ENCODE results near the gene AGBL1.
A peak's percentile ranks its signal among the peaks of the same experiment; 100 is the strongest.

AGBL1 gene

DNA sequence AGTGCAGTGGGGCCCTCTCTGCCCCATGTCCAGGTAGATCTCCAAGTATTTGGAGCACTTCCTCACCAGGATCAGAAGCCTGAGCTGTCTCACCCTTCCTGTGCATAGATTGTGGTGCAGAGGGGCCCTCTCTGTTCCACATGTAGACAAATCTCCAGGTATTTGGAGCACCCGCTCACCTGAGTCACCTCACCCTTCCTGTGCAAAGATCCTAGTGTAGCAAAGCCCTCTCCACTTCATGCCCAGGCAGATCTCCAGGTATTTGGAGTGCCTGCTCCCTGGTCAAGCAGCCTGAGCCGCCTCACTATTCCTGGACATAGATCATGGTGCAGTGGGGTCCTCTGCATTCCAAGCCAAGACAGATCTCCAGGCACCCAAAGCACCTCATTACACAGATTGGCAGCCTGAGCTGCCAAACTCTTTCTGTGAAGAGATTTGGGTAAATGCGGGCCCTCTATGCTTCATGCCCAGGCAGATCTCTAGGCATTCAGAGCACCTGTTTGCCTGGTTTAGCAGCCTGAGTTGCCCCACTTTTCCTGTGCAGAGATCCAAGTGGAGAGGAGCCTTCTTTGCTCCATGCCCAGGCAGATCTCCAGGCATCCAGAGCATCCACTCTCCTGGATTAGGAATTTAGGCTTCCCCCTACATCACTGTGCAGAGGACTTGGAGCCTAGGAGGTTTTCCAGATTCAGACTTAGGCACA is 249.8 kb downstream of the AGBL1 start:
- DNase-seq = no peak

DNA sequence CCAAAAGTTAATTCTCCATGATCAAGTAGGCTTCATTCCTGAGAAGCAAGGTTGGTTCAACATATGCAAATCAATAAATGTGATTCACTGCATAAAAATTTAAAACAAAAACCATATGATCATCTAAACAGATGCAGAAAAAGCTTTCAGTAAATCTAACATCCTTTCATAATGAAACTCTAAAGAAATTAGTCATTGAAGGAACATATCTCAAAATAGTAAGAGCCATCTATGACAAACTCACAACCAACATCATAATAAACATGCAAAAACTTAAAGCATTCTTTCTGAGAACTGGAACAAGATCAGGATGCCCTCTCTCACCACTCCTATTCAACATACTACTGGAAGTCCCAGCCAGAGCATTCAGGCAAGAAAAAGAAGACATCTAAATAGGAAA is 254.1 kb downstream of the AGBL1 start:
- DNase-seq = no peak

DNA sequence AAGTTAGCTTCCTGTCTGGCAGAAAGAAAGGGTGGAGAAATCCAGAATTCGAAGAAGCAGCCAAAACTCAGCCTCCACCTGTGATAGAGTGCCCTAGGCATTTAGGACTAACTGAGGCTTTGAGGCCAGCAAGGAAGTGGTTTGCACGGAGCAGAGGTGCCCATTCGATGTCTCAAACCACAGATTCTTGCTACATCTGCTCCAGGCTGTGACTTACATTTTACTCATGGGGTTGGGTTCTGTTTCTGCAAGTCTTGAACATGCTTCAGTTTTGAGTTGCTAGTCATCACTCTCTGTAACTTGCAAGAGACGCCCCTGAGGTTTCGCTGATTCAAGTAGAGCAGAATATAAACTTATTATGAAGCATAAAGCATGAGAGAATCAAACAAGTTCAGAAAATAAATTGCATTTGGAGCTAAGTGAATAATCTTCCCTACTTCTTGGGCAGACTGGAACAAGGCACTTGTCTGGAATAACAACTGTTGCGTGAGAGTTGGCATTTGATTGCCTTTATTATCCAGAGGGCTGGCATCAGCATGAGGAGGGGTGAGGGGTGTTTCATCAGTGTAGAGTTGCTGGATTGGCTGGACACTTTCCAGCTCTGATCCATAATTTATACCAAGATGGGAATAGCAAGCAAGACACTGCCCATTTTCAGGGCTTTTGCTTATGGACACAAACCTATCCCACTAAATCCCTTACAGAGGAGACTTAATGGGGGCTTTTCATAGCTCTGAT is 256.5 kb downstream of the AGBL1 start:
- peak; percentile 4 for DNase-seq

DNA sequence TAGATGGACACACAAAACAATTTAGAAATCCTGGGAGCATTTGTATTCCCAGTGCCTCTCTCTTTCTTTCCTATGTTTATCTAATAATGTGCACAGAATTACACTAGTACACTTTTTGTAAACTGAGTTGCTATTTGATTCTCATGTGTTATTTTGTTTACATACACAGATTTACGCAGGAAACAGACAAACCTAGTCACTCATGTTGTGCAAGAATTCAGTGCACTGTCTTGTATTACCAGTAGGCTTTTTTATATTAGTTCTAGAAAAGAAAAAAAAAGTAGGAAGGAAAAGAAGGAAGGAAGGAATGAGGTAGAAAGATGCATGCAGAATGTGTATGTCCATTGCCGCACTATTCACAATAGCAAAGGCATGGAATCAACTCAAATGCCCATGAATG is 257.4 kb downstream of the AGBL1 start:
- no peak for DNase-seq

DNA sequence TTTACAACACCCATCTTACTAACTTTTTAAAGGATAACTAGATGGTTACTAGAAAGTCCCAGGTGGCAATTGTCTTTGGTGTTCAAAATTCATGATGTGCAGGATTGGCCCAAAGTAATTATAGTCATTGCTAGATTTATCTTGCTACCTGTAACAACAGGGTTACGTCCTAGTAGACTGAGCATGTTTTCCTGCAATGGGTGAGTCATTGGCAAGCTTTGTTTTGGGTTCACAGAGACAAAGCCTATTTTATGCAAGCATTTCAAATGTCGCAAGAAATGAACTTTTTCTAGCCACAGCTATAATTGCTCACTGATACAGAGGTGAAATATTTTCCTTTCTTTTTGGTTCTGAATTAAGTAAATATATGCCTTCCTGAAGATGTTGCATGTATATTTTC is 267.6 kb downstream of the AGBL1 start:
- DNase-seq = no peak

DNA sequence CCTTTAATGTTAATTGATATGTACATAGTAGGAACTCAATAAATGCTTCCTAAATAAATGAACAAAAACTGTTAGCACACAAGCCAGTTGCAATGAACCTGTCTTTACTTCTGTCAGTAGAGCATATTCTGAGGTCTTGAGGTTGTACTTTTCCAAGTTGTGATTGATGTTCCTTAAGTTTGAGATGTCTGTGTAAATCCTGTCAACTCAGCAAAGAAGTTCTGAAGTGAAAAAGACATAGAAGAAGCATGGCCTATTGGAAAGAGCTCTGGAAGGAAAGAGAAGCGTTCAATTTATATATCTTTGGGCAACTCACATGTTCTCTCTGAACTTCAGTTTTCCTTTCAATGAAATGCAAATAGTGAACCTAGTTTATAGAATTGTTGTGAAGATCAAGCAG is 269.9 kb downstream of the AGBL1 start:
- no peak for DNase-seq

DNA sequence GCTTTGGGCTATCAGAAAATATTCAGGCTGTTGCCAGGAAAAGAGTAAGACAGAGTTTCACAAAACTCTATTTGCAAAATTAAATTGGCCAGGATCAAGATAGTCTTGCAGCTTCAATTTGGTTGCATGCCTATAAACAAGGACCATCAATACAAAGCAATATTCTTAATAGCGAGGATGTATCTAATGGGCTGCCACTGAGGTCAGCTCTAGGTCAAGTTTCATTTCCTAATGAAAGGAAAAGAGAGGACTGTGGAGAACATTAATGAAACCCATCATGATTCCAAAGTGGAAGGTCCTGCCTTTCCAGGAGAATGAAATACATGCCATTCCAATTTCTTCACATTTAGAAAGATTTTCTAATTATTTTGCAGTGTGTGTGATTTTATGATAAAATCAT is 273.5 kb downstream of the AGBL1 start:
- DNase-seq = no peak

DNA sequence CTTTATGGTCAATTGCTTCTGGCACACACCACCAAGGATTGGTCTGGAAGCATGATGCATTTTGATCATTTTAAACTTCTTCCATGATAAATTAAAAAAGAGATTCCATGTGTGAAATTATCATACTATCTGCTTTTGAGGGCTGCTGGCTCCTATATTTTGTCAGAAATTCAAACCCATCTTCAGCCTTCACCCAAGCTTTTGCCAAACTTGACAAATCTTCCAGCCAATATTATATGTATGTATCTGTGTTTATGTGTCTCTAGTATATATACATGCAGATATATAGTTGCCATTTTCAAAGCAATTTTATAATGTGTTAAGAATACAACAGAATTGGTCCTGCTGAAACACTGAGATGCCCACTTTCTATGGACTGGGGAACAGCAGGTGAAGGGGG is 275.7 kb downstream of the AGBL1 start:
- no peak for DNase-seq

DNA sequence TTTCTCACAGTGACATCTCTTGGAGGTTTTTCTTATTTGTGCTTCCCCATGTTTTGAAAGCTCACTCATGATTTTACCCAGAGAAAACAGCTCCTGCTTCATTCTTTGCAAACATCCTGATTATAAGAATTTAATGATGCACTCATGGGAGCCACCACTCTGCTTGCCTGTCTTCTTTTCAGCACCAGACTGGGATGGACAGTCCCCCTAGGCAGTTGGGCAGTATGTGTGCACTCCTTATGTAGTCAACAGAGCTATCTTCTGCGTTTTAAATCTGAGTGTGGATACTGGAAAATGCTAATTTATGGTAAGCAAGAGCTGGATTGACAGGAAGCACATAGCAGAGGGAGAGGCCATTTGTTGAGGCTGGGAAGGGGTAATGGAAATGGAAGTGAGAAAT is 276.1 kb downstream of the AGBL1 start:
- no peak for DNase-seq

DNA sequence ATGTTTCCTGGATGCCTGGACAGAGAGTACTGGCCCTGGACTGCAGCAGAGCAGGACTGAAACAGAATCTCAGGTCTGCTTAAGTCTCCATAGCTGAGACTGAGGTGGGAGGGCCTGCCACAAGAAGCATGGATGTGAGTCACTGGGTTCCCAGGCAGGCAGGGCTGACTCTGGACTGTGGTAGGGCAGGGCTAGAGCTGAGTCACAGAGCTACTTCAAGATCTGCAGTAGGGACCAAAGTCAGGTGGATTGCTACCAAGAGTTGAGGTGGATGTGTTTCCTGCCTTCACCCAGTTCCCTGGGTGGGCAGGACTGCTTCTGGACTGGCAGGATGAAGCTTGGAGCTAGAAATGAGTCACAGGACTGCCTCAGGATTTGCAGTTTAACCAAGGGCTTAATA is 282.9 kb downstream of the AGBL1 start:
- peak; percentile 11 for DNase-seq

DNA sequence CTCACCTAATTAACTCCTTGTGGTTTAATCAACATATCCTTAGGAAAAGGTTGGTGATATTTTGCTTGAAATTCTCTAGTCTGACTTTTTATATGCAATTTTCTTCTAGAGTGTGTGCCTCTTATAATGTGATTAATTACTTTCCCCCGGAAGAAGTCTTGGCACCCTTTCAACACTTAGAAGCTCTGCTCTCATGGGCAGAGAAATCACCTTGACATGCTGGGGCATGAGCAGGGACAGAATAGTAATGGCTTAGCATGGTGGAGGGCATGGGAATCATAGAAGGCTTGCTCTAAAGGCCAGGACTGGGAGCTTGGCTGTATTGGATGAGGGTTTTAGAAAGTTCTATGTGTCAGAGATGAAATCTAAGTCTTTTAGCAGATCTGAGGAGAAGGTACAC is 293.5 kb downstream of the AGBL1 start:
- no peak for DNase-seq

DNA sequence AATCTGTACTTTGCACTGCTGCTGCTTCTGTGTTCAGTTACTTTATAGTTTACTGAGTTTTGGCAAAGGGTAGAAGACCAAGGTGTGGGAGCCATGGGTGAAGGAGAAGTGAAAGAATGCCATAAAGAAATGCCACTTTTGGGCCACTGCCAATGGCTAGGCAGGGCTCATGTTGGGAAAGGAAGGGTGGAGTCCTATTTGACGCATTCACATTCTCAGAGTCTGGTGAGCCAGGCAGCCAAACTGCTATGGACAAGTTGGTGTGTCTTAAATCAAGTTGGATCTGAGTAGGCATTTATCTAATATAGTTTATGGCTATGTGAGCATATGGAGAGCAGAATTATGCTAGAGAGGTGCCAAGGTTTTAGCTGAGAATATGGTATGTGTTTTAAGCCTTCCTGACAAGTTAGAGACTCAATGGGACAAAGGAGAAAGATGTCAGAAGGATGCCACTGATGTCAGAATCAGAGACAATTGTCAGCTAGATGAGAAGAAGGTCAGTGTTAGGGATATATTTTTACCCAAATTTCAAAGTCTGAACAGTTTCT is 296.1 kb downstream of the AGBL1 start:
- no peak for DNase-seq

DNA sequence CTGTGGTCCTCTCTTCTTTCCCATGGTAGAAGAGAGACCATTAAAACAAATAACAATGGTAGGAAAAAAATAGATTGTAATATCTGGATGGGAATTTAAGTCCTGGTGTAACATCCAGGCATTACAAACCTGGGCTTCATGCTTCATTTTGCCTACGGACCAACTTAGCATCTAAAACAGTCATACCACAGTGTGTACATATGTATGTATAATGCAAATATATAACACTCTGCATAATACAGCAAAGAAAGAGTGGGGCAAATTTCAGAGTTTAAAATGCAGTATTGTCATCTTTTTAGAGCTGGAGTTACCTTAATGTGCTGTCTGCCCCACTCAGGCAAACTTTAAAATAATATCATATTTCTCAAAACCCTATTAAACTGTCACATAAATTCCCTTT is 298.2 kb downstream of the AGBL1 start:
- DNase-seq = no peak

DNA sequence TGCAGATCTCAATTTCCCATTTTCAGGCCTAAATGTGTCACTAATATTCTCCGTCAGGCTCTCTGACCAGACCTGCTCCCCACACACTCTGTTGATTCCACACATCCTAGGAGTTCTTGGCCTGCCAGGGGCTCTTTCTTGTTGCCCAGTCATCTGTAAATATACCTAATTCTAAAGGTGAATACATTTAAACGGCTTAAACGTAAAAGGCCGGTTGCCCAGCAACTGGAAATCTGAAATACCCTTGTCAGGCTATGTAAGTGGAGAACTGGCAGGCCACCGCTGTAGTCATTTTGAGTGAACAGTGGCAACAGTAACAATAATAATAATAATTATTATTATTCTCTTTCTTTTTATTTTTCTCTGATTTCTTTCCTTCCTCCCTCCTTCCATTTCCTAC is 302.7 kb downstream of the AGBL1 start:
- no peak for DNase-seq

DNA sequence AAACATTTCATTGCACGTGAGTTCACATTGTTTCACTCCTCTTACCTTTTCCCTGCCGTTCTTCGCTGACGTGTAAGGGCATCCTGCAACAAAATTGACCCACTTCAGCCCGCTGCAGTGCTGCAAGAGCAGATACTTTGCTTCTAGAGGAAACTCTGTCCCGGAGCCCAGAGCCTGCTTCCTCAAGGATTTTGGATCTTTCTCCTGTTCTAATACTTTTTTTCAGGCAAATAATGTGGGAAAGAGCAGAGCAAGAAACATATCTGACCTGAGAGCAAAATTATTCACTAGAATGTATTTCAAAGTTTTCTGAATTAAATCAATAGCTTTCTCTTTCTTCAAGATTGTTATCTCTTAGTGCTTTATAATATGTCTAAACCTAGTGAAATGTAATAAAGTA is 303.9 kb downstream of the AGBL1 start:
- no peak for DNase-seq

DNA sequence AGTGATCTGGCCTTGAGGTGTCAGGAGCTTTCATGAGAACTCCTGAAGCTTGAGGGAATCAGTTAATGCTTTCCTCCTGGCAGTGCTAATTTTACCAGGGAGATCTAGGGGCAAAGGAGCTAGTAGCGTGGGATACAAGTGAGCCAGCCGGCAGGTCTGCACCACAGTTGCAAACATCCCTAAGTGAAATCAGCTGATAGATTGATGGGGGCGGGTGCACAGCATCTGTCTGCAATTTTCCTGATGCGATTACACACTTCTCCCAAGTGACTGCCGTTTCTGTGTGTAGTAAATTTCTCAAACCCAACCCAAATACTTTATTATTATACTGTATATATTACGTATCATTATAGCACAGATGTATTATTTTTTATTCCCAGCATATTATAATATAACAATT is 304.5 kb downstream of the AGBL1 start:
- DNase-seq = no peak

DNA sequence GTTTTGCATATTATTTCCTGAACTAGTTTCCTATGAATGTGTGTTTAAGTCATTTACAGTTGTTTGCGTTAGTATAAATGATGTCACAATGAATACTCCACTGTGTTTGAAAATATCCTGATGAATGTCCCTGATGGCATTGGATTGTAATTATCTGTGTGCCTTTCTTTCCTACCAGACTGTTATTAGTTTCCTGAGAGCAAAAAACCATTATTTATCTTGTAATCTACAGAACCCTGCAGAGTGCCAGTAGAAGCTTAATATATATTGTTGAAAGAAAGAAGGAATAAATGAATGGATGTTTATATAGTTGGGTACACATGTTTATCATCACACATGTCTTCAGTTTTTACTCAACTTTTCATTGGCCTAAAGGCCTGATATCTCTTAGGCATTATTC is 312.6 kb downstream of the AGBL1 start:
- DNase-seq = no peak

DNA sequence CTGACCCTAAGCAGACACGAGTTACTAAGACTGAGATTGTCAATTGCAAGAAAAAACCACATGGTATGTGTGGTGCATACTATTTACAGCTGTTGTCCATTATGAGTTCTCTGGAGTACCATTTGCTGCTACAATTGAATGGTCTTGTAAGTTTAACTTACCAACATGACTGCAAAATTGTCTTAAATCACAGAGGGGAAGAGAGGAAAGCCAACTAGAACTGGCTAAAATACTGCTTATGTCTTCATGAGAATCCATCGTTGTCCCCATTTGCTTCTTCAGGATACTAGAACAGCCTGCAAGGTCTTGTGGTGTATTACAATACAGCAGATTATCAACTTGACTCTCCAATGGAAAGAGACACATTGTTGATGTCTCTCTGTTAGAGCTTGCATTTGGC is 313.2 kb downstream of the AGBL1 start:
- DNase-seq = no peak

DNA sequence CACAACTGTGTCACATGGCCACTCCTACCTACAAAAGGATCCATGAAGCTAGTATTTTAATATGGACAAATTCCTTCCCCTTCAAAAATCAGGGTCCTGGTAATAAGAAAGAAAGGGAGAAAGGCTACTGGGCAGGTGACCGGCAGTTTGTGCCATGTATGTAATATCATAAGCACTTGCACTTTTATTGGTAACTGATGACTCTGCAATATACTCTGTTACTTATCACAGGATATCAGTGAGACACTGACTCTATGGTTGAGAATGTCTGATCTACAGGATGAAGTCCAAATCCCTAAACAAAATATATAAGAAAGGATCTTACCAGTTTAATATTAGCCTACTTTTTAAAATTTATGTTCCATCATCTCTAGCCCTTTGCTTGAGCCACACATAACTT is 315.2 kb downstream of the AGBL1 start:
- no peak for DNase-seq

DNA sequence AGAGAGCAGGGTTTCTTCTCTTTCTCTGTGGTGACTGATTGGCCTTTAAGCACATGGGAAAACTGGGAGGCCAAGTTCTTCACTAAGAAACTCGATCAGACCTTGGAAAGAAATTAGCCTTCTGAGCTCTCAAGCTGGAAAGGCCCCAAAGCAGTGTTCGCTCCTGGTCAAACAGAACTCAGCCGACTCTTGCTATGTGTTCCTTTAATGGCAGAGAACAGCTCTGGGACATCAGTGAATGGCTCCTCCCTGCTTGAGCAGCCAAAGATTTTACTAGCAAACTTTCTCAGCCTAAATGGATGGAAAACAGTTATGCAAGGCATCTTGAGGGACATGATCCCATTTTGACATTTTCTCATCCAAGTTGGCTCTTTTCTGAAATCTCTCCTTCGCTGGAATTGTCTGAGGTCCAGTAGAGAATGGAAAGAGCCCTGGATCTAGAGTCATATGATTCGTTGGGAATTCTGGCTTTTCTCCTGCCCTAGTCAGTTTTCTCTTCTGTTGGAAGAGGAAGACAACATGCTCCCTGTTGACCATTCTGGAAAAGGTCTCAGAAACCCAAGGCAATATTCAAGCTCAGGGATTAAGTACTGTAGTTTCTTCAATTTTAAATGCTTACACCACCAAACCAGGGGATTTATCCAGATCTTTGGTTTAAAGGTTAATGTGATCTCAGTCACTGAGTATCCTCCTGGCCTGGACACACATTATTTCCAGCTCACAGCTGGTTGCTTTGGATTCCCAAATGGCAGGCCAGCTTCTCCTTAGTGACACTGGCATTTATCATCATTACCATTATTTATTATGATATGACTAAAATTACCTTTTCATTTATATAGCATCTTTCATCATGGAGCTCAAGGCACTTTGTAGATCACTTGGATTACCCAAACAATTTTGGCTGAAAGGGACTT is 319.6 kb downstream of the AGBL1 start:
- no peak for DNase-seq

DNA sequence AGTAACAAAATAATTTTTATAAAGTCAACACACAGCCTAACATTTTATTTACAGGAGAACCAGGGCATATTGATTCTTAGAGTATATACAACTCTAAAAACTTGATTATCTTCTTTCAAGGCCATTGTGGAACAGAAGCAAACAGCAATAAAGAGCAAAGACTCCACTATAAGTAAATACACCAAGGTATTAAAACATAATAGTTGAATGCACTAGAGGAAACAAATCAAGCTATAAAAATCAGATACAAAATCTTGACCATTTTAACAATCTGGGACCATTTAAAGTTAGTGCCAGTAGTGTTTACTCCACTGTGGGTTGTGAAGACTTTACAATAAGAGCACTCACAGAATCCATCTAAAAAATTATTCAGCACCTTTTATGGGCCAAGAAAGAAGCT is 323.6 kb downstream of the AGBL1 start:
- DNase-seq = no peak

DNA sequence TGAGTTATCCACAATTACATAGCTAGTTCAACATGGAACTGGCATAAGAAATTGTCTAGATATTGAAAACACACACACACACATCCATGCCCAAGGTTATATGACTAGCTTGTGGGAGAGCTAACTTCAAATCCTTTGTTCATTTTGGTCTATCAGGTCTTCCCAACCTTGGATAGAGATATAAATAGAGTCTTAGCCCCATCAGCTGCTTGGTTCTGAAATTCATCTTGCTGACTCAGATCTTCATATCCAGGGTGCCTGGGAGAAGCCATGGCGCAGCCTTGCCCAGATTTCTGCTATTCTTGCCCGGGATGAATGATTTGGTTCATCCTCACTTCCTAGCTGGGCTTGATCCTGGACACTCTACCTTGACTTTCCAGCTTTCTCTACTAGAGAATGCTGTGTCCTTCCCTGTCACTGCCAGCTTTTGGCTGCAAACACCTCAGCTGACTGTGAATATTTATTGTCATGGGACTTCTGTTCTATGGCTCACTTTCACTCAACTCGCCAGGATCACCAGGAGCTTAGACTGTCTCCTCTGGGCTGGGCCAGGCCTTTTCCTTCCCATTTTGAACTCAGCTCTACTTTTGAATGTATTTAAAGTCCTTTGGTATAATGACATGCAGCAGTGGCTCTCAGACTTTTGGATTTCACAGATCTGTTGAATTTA is 324.4 kb downstream of the AGBL1 start:
- DNase-seq = no peak

DNA sequence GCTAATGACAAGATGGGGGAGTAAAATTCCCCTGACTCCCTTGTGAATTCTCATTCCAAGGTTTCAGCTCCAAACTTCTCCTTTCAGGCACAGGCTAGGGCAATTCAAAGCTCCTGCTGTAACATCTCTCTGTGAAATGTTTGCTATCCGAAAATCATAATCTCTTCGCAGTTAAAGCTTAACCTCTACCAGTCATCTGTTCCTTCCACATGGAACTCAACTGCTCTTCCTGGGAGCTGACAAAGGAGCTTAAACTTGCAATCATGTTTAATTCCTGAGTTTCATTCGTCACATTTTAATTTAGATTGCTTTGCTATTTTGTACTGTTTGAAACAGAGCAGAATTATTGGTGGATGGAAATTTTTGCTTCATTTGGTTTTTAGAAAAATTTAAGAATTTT is 328.6 kb downstream of the AGBL1 start:
- DNase-seq = no peak
